Endothelial cell of umbilical vein (primary cell): Measurements from ENCODE around the gene GALT. TPM values are rescaled to one million over a fixed set of nuclear protein-coding genes. Genes with fewer than 3 reads are reported as not detected.

Source experiments
- BruUV-seq: library from RNA; stranded (reverse); fragments of 400-500 nt; replicated peaks from 2 replicates; lab custom pipeline; 2021; lab: Mats Ljungman, UMichigan
- CTCF ChIA-PET: fragments of 300-600, 350-600 bp; sonication (Branson Sonifier 250); formaldehyde crosslinking; loops from one replicate; lab custom pipeline; 2021; ENCODE audit warnings: antibody characterized with exemption, inconsistent platforms; lab: Charles Lee
- POLR2A ChIA-PET: fragments of 300-600, 350-600 bp; sonication (Branson Sonifier 250); formaldehyde crosslinking; loops from one replicate; lab custom pipeline; 2021; ENCODE audit warnings: antibody characterized with exemption, inconsistent platforms; lab: Charles Lee
- DNase-seq: peaks from one replicate; pipeline ENCODE4 v3.0.0-alpha.2; 2011; ENCODE audit warnings: low read depth, low spot score
- FAIRE-seq: peaks from 2 replicates; lab custom pipeline; 2011; peaks lifted over from hg19 to GRCh38; lab: Jason Lieb, UNC
- H2AFZ ChIP-seq: 2 replicates; pipeline ENCODE4 v1.6.0; 2012; ENCODE audit warnings: low read depth, low read length, control low read depth, inconsistent platforms
- H3K27ac ChIP-seq: 2 replicates; pipeline ENCODE4 v1.5.1; 2011; ENCODE audit warnings: low read depth, mild to moderate bottlenecking, control low read depth, low read length, moderate library complexity; ENCODE audit not compliant: insufficient read depth
- H3K27me3 ChIP-seq, 2 experiments: 2 replicates each; pipeline versions ENCODE4 v1.6.0 to v1.6.1; 2011; ENCODE audit warnings: low read length in 2 of 2, mixed read lengths in 1 of 2; ENCODE audit not compliant: control insufficient read depth in 2 of 2, insufficient read depth in 2 of 2
- H3K36me3 ChIP-seq, 2 experiments: 2 replicates in 1 of 2; 3 replicates in 1 of 2; pipeline ENCODE4 v1.5.1; 2011; ENCODE audit warnings: low read length in 2 of 2, mild to moderate bottlenecking in 1 of 2, moderate library complexity in 1 of 2; ENCODE audit not compliant: control insufficient read depth in 2 of 2, insufficient read depth in 2 of 2; ENCODE audit errors: extremely low read depth in 1 of 2
- H3K4me1 ChIP-seq: 3 replicates; pipeline ENCODE4 v1.5.1; 2011; ENCODE audit warnings: mild to moderate bottlenecking, low read length; ENCODE audit not compliant: control insufficient read depth, insufficient read depth; ENCODE audit errors: extremely low read depth
- H3K4me2 ChIP-seq: 2 replicates; pipeline ENCODE4 v1.6.1; 2011; ENCODE audit warnings: low read length, control low read depth, mixed read lengths; ENCODE audit not compliant: insufficient read depth
- H3K4me3 ChIP-seq, 3 experiments: fragments of 200-600 bp in 1 of 3; sonication (generic), shearing (Covaris generic) in 1 of 3; replicated peaks in 1 of 3; 2 replicates each; pipeline ENCODE4 v1.5.1; 2011 to 2016; ENCODE audit warnings: control low read depth in 3 of 3, low read length in 3 of 3, mild to moderate bottlenecking in 2 of 3, inconsistent platforms in 1 of 3, low read depth in 1 of 3, moderate library complexity in 1 of 3; ENCODE audit not compliant: insufficient read depth in 1 of 3
- H3K79me2 ChIP-seq: 2 replicates; pipeline ENCODE4 v1.6.0; 2012; ENCODE audit warnings: low read length, inconsistent platforms; ENCODE audit not compliant: control insufficient read depth, insufficient read depth
- H3K9ac ChIP-seq: replicated peaks from 2 replicates; pipeline ENCODE3; 2011; ENCODE audit warnings: low read length, control low read depth; ENCODE audit not compliant: insufficient read depth; ENCODE audit errors: extremely low read depth
- H3K9me1 ChIP-seq: replicated peaks from 3 replicates; pipeline ENCODE4 v1.6.0; 2011; ENCODE audit warnings: mild to moderate bottlenecking, low read length; ENCODE audit not compliant: control insufficient read depth, insufficient read depth; ENCODE audit errors: extremely low read depth
- H3K9me3 ChIP-seq: replicated peaks from 2 replicates; pipeline ENCODE4 v1.5.1; 2012; ENCODE audit warnings: low read length, inconsistent platforms; ENCODE audit not compliant: control insufficient read depth, insufficient read depth
- H4K20me1 ChIP-seq: replicated peaks from 2 replicates; pipeline ENCODE3; 2011; ENCODE audit warnings: mild to moderate bottlenecking, low read length; ENCODE audit not compliant: control insufficient read depth, insufficient read depth; ENCODE audit errors: extremely low read depth
- CTCF ChIP-seq, 2 donors: IDR thresholded peaks; 1 replicate in 1 of 2; 2 replicates in 1 of 2; pipeline ENCODE4 v1.5.1; 2011; ENCODE audit warnings: low read length in 2 of 2, mild to moderate bottlenecking in 2 of 2, moderate library complexity in 2 of 2, control low read depth in 1 of 2, inconsistent platforms in 1 of 2, low read depth in 1 of 2; ENCODE audit not compliant: insufficient read depth in 1 of 2; ENCODE audit errors: extremely low read depth in 1 of 2
- EZH2 ChIP-seq: IDR thresholded peaks from 2 replicates; pipeline ENCODE4 v1.6.1; 2012; ENCODE audit warnings: borderline replicate concordance, low read depth, mild to moderate bottlenecking, moderate library complexity, low read length, inconsistent platforms; ENCODE audit not compliant: severe bottlenecking
- FOS ChIP-seq: IDR thresholded peaks from 2 replicates; pipeline ENCODE4 v1.6.1; 2011; ENCODE audit warnings: mild to moderate bottlenecking, low read length, moderate library complexity, borderline replicate concordance; ENCODE audit not compliant: insufficient read depth
- GATA2 ChIP-seq: IDR thresholded peaks from 2 replicates; pipeline ENCODE4 v1.7.0; 2011; ENCODE audit warnings: low read depth, mild to moderate bottlenecking, moderate library complexity, mixed read lengths, low read length; ENCODE audit not compliant: insufficient read length, insufficient read depth
- JUN ChIP-seq: IDR thresholded peaks from 2 replicates; pipeline ENCODE4 v1.6.1; 2011; ENCODE audit warnings: borderline replicate concordance, low read depth; ENCODE audit not compliant: insufficient read length, insufficient read depth
- MAX ChIP-seq: IDR thresholded peaks from 2 replicates; pipeline ENCODE4 v1.6.1; 2011; ENCODE audit not compliant: insufficient read depth, insufficient read length
- MYC ChIP-seq: IDR thresholded peaks from one replicate; pipeline ENCODE4 v1.6.1; 2011; ENCODE audit warnings: mild to moderate bottlenecking, low read depth, low read length
- POLR2A ChIP-seq: IDR thresholded peaks from 2 replicates; pipeline ENCODE4 v1.6.1; 2012; ENCODE audit warnings: low read depth, mild to moderate bottlenecking, control low read depth, low read length
- POLR2AphosphoS5 ChIP-seq: IDR thresholded peaks from 2 replicates; pipeline ENCODE4 v1.6.1; 2012; ENCODE audit warnings: low read depth, mild to moderate bottlenecking, control low read depth, low read length, moderate library complexity; ENCODE audit not compliant: insufficient read depth
- dilution Hi-C: fragments of 300-500 bp; cut with MboI; formaldehyde crosslinking; loops from one replicate; pipeline ENCODE4 v1.15.0; 2019; ENCODE audit warnings: low sequenced_read_pairs; ENCODE audit not compliant: extremely low pct_ligation_motif_present
- intact Hi-C: fragments of 100-400 bp; cut with micrococcal nuclease; formaldehyde crosslinking; loops from one replicate; pipeline ENCODE4 v1.10.0; 2022
- polyA plus RNA-seq, 4 experiments: library from polyadenylated mRNA; depleted of rRNA in 3 of 4; stranded (reverse) in 3 of 4; unstranded in 1 of 4; fragments of >200 nt; gene quantifications; 2 replicates each; pipeline versions ENCODE4 v1.2.1 to v1.2.3, GENCODE V29; 2011 to 2012; ENCODE audit warnings: missing spikeins in 1 of 4
- total RNA-seq: library from RNA; stranded (reverse); gene quantifications from 2 replicates; pipeline ENCODE4 v1.2.3, GENCODE V29; 2021

Gene GALT
- total and polyA plus RNA-seq, 2 donors (not counting 3 experiments of a cell fraction or from before 2014, with no cell fraction given) = 36.6 to 58.5 TPM

DNA sequence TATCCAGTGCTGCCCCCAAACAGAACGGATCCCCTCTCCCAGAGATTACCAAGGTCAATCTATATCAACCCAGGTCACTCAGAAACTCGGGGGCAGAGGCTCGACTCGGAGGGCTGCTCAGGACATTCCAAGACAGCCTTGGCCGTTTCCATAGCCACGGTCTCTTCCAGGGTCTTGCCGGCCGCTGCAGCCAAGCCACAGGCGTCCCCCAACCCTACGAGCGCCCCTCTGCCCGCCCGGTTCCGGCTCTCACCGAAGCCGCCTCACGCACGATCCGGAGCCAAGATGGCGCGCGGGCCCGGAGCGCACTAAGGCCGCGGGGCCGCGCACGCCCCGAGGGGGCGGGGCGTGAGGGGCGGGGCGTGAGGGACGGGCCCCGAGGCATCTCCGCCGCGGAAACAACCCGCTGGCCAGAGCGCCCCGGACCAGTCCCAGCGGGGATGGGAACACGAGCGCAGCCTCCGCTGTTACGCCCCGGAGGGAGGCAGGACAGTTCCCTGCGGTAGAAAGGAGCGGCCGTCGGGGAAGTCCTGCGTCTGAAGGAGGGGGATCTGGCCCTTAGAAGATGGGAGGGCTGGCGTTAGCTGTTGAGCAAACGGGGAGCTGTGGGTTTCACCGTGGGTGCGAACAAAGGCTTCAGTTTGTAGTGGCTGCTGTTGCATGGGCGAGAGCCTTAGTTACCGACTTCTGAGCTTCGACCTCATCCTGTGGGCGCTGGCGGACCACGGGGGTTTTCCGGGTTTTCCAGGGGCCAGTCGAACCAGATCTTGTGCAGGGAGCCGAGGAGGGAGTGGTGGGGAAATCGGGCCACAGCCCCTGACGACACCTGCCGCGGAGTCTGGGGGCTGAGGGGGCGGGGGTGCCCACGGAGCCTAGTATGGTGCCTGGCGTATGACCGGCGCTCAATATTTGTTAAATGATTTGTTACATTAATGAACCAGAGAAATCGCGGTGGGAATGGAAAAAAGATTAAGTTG, 34.4 kb upstream of the GALT start, which contains the start of gene RPP25L:
RPP25L (minus strand) TSS at position 287 of the 977 bp plus-strand sequence. CDS start 801 bp downstream, outside the sequence.
- Histone ChIP-seq H3K27ac (peak within 1 kb of the TSS; percentile 72), H3K27me3 (no peaks in the 10 kb centered on the region), H2AFZ (peak within 1 kb of the TSS; percentile 96), H3K4me3 (peak within 1 kb of the TSS; percentile 41 to 79 (median 77)), H4K20me1 (no peaks in the 10 kb centered on the region), H3K36me3 (peaks cover 0 to 11% of the 10 kb centered on the region in 2 experiments), H3K9me3 (no peaks in the 10 kb centered on the region), H3K4me2 (peak within 1 kb of the TSS; percentile 71), H3K79me2 (peaks cover 2% of the 10 kb centered on the region), H3K4me1 (peaks cover 13% of the 10 kb centered on the region), H3K9ac (peak within 1 kb of the TSS; percentile 93), H3K9me1 (no peaks in the 10 kb centered on the region)
- FAIRE-seq = peak; percentile 94
- intact Hi-C loops (loop anchor here (1.0 to 5.0 kb wide), 3 partner anchors 22 to 155 kb away; partner anchors contain the start of genes DNAI1 and FAM219A), dilution Hi-C loops (no loop called here)
- peak; percentile 83 for DNase-seq
- TF ChIP-seq POLR2A (peak; percentile 87), POLR2AphosphoS5 (peak; percentile 92), MYC (no peak)
- no TSS peak for BruUV-seq
- CTCF ChIA-PET = interaction anchor here (0.7 to 7.1 kb wide), 8 partner anchors 8 to 53 kb away, joined by 3 to 130 read pairs (median 5); partner anchors contain the start of genes ARID3C, DCTN3 and SIGMAR1
- POLR2A ChIA-PET = interaction anchor here (1.5 kb wide), 1 partner anchor 23 kb away, joined by 3 read pairs; no protein-coding TSS in a partner anchor

GRCh38 chr9:34612788-34613390, 33.6 kb upstream of the GALT start:
- Histone ChIP-seq H3K27ac (no peak overlapping the region), H3K79me2 (peaks cover 2% of the 10 kb centered on the region), H3K4me2 (peak overlapping the region; percentile 71), H3K9ac (peak overlapping the region; percentile 93), H3K4me3 (peak overlapping the region; percentile 21 to 79 (median 41)), H3K36me3 (peaks cover 0 to 12% of the 10 kb centered on the region in 2 experiments), H4K20me1 (no peaks in the 10 kb centered on the region), H3K4me1 (peaks cover 13% of the 10 kb centered on the region), H3K9me1 (no peaks in the 10 kb centered on the region), H3K9me3 (no peaks in the 10 kb centered on the region), H3K27me3 (no peaks in the 10 kb centered on the region), H2AFZ (peak overlapping the region; percentile 94)
- ChIA-PET CTCF (interaction anchor here (0.6 to 7.1 kb wide), 13 partner anchors 7 to 90 kb away, joined by 3 to 130 read pairs (median 4); partner anchors contain the start of genes DCTN3 and SIGMAR1), POLR2A (interaction anchor here (1.5 kb wide), 1 partner anchor 22 kb away, joined by 3 read pairs; no protein-coding TSS in a partner anchor)
- TF ChIP-seq EZH2 (no peak), POLR2A (no peak), GATA2 (no peak), CTCF (IDR thresholded peaks at IDR 0.05; ENCODE audit: extremely low read depth in 1 of 2, insufficient read depth in 1 of 2, low read depth in 1 of 2, low read length in 2 of 2) (peak; percentile 83 to 94), JUN (no peak), MAX (no peak), POLR2AphosphoS5 (peak; percentile 25), FOS (no peak), MYC (no peak)
- peak; percentile 92 for FAIRE-seq
- no TSS peak for BruUV-seq
- intact Hi-C loops = loop anchor here (1.0 to 5.0 kb wide), 3 partner anchors 21 to 156 kb away; partner anchors contain the start of genes DNAI1 and FAM219A
- DNase-seq = peak; percentile 72
- dilution Hi-C loops = no loop called here
